A549 (cell line): ENCODE results near the gene DEPDC5. TPM values are rescaled to one million over a fixed set of nuclear protein-coding genes. Genes with fewer than 3 reads are reported as not detected.

Experiments
- ATAC-seq, 2 experiments: fragments of 200-7000 bp in 1 of 2; fragments of >200 bp in 1 of 2; cut with Nextera tagmentation in 1 of 2; cut with Tn5 transposase in 1 of 2; 3 replicates each; pipeline versions ENCODE4 v1.8.0 to v1.9.1; 2018 to 2020; ENCODE audit warnings: mild to moderate bottlenecking in 1 of 2, moderate library complexity in 1 of 2
- CTCF ChIA-PET: fragments of 300-600 bp; sonication (Branson Sonifier 250); formaldehyde crosslinking; extraction: SDS; loops from one replicate; lab custom pipeline; 2021; ENCODE audit warnings: antibody characterized with exemption, inconsistent platforms; lab: Yijun Ruan, JAX
- POLR2A ChIA-PET: fragments of 350-600 bp; formaldehyde crosslinking; extraction: SDS; loops from one replicate; lab custom pipeline; 2021; ENCODE audit warnings: antibody characterized with exemption, inconsistent platforms; lab: Yijun Ruan, JAX
- DNase-seq, 2 experiments: peaks; one replicate each; pipeline versions ENCODE4 v3.0.0 to v3.0.0-alpha.2; 2011 to 2016; ENCODE audit warnings: low read depth in 1 of 2, low spot score in 1 of 2
- FAIRE-seq: peaks from 2 replicates; lab custom pipeline; 2011; peaks lifted over from hg19 to GRCh38; lab: Jason Lieb, UNC
- H3K27ac ChIP-seq, 2 experiments: fragments of >200 bp; sonication (Bioruptor Twin); formaldehyde crosslinking; 3 replicates each; pipeline ENCODE4 v1.5.1; 2016 to 2017
- H3K4me1 ChIP-seq: fragments of >200 bp; sonication (Bioruptor Twin); formaldehyde crosslinking; 3 replicates; pipeline ENCODE4 v1.6.1; 2016
- H3K4me2 ChIP-seq: fragments of >200 bp; sonication (Bioruptor Twin); formaldehyde crosslinking; 3 replicates; pipeline ENCODE4 v1.6.1; 2016
- H3K4me3 ChIP-seq: fragments of >200 bp; sonication (Bioruptor Twin); formaldehyde crosslinking; 3 replicates; pipeline ENCODE4 v1.5.1; 2016
- H3K9me3 ChIP-seq: fragments of >200 bp; sonication (Bioruptor Twin); formaldehyde crosslinking; 3 replicates; pipeline ENCODE4 v1.6.1; 2016
- BHLHE40 ChIP-seq: IDR thresholded peaks from 2 replicates; pipeline ENCODE4 v1.6.1; 2012; ENCODE audit warnings: low read depth, low read length, inconsistent platforms
- CBX2 ChIP-seq: fragments of 200-600 bp; sonication (generic); IDR thresholded peaks from 2 replicates; pipeline ENCODE4 v1.6.1; 2016; ENCODE audit warnings: low read depth, mild to moderate bottlenecking, borderline replicate concordance
- CBX8 ChIP-seq: fragments of 200-600 bp; sonication (generic); IDR thresholded peaks from 2 replicates; pipeline ENCODE4 v1.6.1; 2016
- CEBPB ChIP-seq, 2 experiments: fragments of >200 bp in 1 of 2; sonication (Bioruptor Twin) in 1 of 2; formaldehyde crosslinking in 1 of 2; IDR thresholded peaks; 2 replicates each; pipeline ENCODE4 v1.6.1; 2012 to 2016
- EP300 ChIP-seq, 2 experiments: fragments of >200 bp; sonication (Bioruptor Twin); formaldehyde crosslinking; IDR thresholded peaks; 2 replicates in 1 of 2; 3 replicates in 1 of 2; pipeline ENCODE4 v1.6.1; 2016 to 2017
- ESRRA ChIP-seq: fragments of 150-350 bp; IDR thresholded peaks from 2 replicates; pipeline ENCODE4 v1.6.1; 2014; ENCODE audit warnings: mild to moderate bottlenecking, low read length, borderline replicate concordance
- FOSL2 ChIP-seq, 2 experiments: fragments of 450-650 bp in 1 of 2; fragments of >200 bp in 1 of 2; sonication (Bioruptor Twin) in 1 of 2; formaldehyde crosslinking; IDR thresholded peaks; 2 replicates each; pipeline versions ENCODE4 v1.5.0 to v1.6.1; 2016 to 2020; ENCODE audit warnings: mild to moderate bottlenecking in 1 of 2, moderate library complexity in 1 of 2
- HEYL ChIP-seq: fragments of 250-450 bp; sonication (Bioruptor Pico); IDR thresholded peaks from 2 replicates; pipeline ENCODE4 v1.8.0; 2021; ENCODE audit warnings: mild to moderate bottlenecking, moderate library complexity
- HOXA7 ChIP-seq: fragments of 250-450 bp; sonication (Bioruptor Pico); IDR thresholded peaks from 2 replicates; pipeline ENCODE4 v1.5.0; 2020; ENCODE audit warnings: mild to moderate bottlenecking, moderate library complexity
- HOXB13 ChIP-seq: fragments of 250-450 bp; sonication (Bioruptor Pico); IDR thresholded peaks from 2 replicates; pipeline ENCODE4 v1.5.0; 2020; ENCODE audit warnings: low read depth, mild to moderate bottlenecking, moderate library complexity
- HOXB5 ChIP-seq: fragments of 250-450 bp; sonication (Bioruptor Pico); IDR thresholded peaks from 2 replicates; pipeline ENCODE4 v1.5.0; 2020; ENCODE audit warnings: mild to moderate bottlenecking, moderate library complexity
- JUN ChIP-seq, 2 experiments: fragments of >200 bp; sonication (Bioruptor Twin); formaldehyde crosslinking; IDR thresholded peaks; 2 replicates in 1 of 2; 3 replicates in 1 of 2; pipeline ENCODE4 v1.6.1; 2016 to 2017
- KDM1A ChIP-seq: fragments of 200-600 bp; sonication (generic); IDR thresholded peaks from 2 replicates; pipeline ENCODE4 v1.6.1; 2016; ENCODE audit warnings: low read depth, mild to moderate bottlenecking
- MAFK ChIP-seq: fragments of 450-650 bp; IDR thresholded peaks from 2 replicates; pipeline ENCODE4 v1.6.1; 2014; ENCODE audit not compliant: partially characterized antibody
- MYC ChIP-seq: IDR thresholded peaks from 2 replicates; pipeline ENCODE4 v1.6.1; 2012; ENCODE audit warnings: mild to moderate bottlenecking, inconsistent platforms, low read length, improper control_type of control experiment, borderline replicate concordance
- NFE2L2 ChIP-seq: fragments of 150-350 bp; conservative IDR thresholded peaks from 2 replicates; pipeline ENCODE4 v1.6.1; 2014; ENCODE audit warnings: low read length
- POLR2A ChIP-seq: IDR thresholded peaks from 2 replicates; pipeline ENCODE4 v1.6.1; 2012; ENCODE audit warnings: mild to moderate bottlenecking, low read length
- POLR2AphosphoS2 ChIP-seq: conservative IDR thresholded peaks from 2 replicates; pipeline ENCODE4 v1.6.1; 2012; ENCODE audit warnings: low read length, improper control_type of control experiment, inconsistent platforms
- RAD21 ChIP-seq, 2 experiments: fragments of >200 bp in 1 of 2; sonication (Bioruptor Twin) in 1 of 2; formaldehyde crosslinking in 1 of 2; IDR thresholded peaks in 1 of 2; conservative IDR thresholded peaks in 1 of 2; 2 replicates in 1 of 2; 3 replicates in 1 of 2; pipeline ENCODE4 v1.6.1; 2012 to 2018; ENCODE audit warnings: inconsistent platforms in 1 of 2
- RCOR1 ChIP-seq: fragments of 150-350 bp; IDR thresholded peaks from 2 replicates; pipeline ENCODE4 v1.6.1; 2014; ENCODE audit warnings: antibody characterized with exemption, low read length, low read depth
- SMC3 ChIP-seq: fragments of >200 bp; sonication (Bioruptor Twin); formaldehyde crosslinking; IDR thresholded peaks from 3 replicates; pipeline ENCODE4 v1.6.1; 2018; ENCODE audit warnings: inconsistent platforms
- SREBF2 ChIP-seq: fragments of 450-650 bp; IDR thresholded peaks from 2 replicates; pipeline ENCODE4 v1.6.1; 2014; ENCODE audit warnings: mild to moderate bottlenecking, moderate library complexity
- TFCP2L1 ChIP-seq: fragments of 250-450 bp; sonication (Bioruptor Pico); IDR thresholded peaks from 2 replicates; pipeline ENCODE4 v1.5.0; 2021; ENCODE audit warnings: mild to moderate bottlenecking
- ZFP36 ChIP-seq: fragments of 450-650 bp; IDR thresholded peaks from 2 replicates; pipeline ENCODE4 v1.6.1; 2014; ENCODE audit warnings: borderline replicate concordance; ENCODE audit not compliant: partially characterized antibody
- WGBS: methylation state at CpG from one replicate; pipeline ENCODE4 v1.1.6; 2017; ENCODE audit errors: missing lambda C conversion rate; 5-methylcytosine and 5-hydroxymethylcytosine counted together
- polyA plus RNA-seq, 4 experiments: library from polyadenylated mRNA; depleted of rRNA in 3 of 4; stranded (reverse); fragments of >200 nt; fragmentation: RNase III in 1 of 4; extraction: RNeasy Plus Mini Kit Qiagen cat#74134 plus additional on column Dnase treatment in 1 of 4; gene quantifications; 2 replicates in 3 of 4; 3 replicates in 1 of 4; pipeline ENCODE4 v1.2.3, GENCODE V29; 2011 to 2017
- TF ChIP-seq, protein P1 (sequence below): IDR thresholded peaks from 2 replicates; pipeline ENCODE4 v1.6.1; 2012
- TF ChIP-seq, protein P2 (sequence below): fragments of 250-450 bp; sonication (Bioruptor Pico); IDR thresholded peaks from 2 replicates; pipeline ENCODE4 v1.5.0; 2020; ENCODE audit warnings: low read depth, mild to moderate bottlenecking, moderate library complexity
- TF ChIP-seq, protein P3 (sequence below): fragments of >200 bp; sonication (Bioruptor Twin); formaldehyde crosslinking; IDR thresholded peaks from 2 replicates; pipeline ENCODE4 v1.6.1; 2016
- TF ChIP-seq, protein P4 (sequence below): IDR thresholded peaks from 2 replicates; pipeline ENCODE4 v1.6.1; 2012; ENCODE audit warnings: low read depth, borderline replicate concordance
- TF ChIP-seq, protein P5 (sequence below): fragments of >200 bp; sonication (Bioruptor Twin); formaldehyde crosslinking; IDR thresholded peaks from 3 replicates; pipeline ENCODE4 v1.6.1; 2016
- TF ChIP-seq, protein P6 (sequence below): fragments of 450-650 bp; IDR thresholded peaks from 2 replicates; pipeline ENCODE4 v1.6.1; 2014; ENCODE audit warnings: antibody characterized with exemption

Gene DEPDC5
- polyA plus RNA-seq, 2 of the 4 experiments (the other 2 are of a cell fraction), result 4.4 to 10.1 TPM

DNA sequence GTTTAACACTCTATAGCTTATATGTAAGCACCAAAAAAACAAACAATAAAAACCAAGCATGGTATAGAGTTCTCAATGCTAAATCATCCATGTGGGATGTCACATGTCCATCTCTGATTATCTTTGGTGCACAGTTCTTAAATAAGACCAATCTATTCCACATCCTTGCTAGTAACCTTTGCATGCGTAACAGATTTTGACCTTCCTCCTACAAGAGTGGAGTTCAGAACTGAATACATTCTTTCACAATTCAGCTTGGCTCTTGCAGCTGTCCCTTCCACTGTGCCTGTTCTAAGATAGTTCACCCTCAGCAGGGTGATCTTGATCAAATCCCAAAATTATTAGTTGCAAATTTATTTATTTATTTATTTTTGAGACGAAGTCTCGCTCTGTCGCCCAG lies 25.0 kb upstream of the DEPDC5 start:
- no peak overlapping the region for H3K4me2 ChIP-seq
- 94% methylated on average over 4 of the region's 4 CpGs for whole genome bisulfite sequencing
- TF ChIP-seq HOXB13 (CRISPR knock-in tag) (no peak), BHLHE40 (no peak), NFE2L2 (no peak), SMC3 (no peak), RAD21 (conservative IDR thresholded peaks at IDR 0.05 in 1 of 2, IDR thresholded peaks at IDR 0.05 in 1 of 2) (no peak), POLR2AphosphoS2 (no peak), MYC (no peak), SREBF2 (no peak), HEYL (CRISPR knock-in tag) (no peak), FOSL2 (IDR thresholded peaks at IDR 0.05) (no peak), FOSL2 (CRISPR knock-in tag; IDR thresholded peaks at IDR 0.05) (no peak), MAFK (no peak), ZFP36 (no peak), ESRRA (no peak)
- TF ChIP-seq, protein P1, sequence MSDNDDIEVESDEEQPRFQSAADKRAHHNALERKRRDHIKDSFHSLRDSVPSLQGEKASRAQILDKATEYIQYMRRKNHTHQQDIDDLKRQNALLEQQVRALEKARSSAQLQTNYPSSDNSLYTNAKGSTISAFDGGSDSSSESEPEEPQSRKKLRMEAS, result no peak
- TF ChIP-seq, protein P2, sequence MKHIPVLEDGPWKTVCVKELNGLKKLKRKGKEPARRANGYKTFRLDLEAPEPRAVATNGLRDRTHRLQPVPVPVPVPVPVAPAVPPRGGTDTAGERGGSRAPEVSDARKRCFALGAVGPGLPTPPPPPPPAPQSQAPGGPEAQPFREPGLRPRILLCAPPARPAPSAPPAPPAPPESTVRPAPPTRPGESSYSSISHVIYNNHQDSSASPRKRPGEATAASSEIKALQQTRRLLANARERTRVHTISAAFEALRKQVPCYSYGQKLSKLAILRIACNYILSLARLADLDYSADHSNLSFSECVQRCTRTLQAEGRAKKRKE (CRISPR knock-in tag), result no peak
- TF ChIP-seq, protein P3, sequence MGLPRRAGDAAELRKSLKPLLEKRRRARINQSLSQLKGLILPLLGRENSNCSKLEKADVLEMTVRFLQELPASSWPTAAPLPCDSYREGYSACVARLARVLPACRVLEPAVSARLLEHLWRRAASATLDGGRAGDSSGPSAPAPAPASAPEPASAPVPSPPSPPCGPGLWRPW, result no peak
- 0 out of 3 replicates have a peak, but pooled peaks cover 4% of the 10 kb centered on the region for H3K4me1 ChIP-seq
- CTCF ChIA-PET, result interaction anchor here (0.6 kb wide), 1 partner anchor 21 kb away, joined by 3 read pairs; no protein-coding TSS in a partner anchor
- POLR2A ChIA-PET, result no interaction called here
- no peak for ATAC-seq
- DNase-seq, result no peak
- H3K4me3 ChIP-seq, result no peak overlapping the region
- no peaks in the 10 kb centered on the region for H3K9me3 ChIP-seq
- no peak overlapping the region for H3K27ac ChIP-seq
- FAIRE-seq, result no peak

DNA sequence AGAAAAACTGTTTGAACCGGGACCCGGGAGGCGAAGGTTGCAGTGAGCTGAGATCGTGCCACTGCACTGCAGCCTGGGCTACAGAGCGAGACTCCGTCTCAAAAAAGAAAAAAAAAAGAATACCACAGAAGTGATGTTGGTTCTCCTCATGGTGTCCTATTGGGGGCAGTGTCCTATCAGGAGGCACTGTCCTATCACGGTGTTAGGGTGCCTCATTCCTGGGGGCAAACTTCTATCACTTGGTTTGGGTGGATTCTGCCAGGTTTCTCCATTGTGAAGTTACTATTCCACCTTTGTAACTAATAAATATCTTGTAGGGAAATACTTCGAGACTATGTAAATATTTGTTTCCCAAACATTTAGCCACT lies 23.5 kb upstream of the DEPDC5 start:
- no peak overlapping the region for H3K4me3 ChIP-seq

DNA sequence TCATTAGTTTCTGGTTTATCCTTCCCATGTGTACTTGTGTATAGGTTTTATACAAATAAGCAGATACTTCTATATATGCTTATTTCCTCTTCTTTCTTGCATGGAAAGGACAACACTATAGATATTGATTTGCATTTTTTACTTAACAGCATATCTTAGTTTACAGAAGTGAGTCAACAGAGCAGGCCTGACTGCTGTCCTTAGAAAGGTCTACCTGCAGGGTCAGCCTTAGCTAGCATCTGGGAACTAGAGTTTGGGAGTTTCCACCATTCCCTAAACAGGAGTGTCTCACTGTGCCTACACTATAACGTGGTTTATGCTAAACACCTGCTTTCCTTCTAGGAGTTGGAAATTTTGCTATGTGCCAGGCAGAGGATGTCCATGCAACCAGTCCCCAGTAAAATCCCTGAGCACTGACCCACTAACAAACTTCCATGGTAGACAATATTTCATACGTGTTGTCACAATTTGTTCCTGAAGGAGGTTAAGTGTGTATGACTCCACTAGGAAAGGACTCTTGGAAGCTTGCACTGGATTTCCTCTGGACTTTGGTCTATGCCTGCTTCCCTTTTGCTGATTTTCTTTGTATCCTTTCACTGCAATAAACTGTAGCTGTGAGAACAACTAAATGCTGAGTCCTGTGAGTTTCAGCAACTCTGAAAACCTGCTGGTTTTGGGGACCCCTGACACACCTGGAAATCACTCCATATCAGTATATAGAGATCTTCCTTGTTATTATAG lies 21.6 kb upstream of the DEPDC5 start:
- Histone ChIP-seq H3K4me2 (no peak overlapping the region), H3K27ac (no peak overlapping the region), H3K9me3 (no peaks in the 10 kb centered on the region), H3K4me1 (0 out of 3 replicates have a peak, but pooled peaks cover 4% of the 10 kb centered on the region), H3K4me3 (no peak overlapping the region)
- POLR2A ChIA-PET, result no interaction called here
- TF ChIP-seq, protein P4, sequence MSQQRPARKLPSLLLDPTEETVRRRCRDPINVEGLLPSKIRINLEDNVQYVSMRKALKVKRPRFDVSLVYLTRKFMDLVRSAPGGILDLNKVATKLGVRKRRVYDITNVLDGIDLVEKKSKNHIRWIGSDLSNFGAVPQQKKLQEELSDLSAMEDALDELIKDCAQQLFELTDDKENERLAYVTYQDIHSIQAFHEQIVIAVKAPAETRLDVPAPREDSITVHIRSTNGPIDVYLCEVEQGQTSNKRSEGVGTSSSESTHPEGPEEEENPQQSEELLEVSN, result no peak
- TF ChIP-seq CBX2, result no peak
- TF ChIP-seq, protein P5, sequence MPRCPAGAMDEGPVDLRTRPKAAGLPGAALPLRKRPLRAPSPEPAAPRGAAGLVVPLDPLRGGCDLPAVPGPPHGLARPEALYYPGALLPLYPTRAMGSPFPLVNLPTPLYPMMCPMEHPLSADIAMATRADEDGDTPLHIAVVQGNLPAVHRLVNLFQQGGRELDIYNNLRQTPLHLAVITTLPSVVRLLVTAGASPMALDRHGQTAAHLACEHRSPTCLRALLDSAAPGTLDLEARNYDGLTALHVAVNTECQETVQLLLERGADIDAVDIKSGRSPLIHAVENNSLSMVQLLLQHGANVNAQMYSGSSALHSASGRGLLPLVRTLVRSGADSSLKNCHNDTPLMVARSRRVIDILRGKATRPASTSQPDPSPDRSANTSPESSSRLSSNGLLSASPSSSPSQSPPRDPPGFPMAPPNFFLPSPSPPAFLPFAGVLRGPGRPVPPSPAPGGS, result no peak
- TF ChIP-seq CBX8, result no peak
- no peak for TF ChIP-seq EP300 (IDR thresholded peaks at IDR 0.05)
- no peak for TF ChIP-seq SMC3
- TF ChIP-seq TFCP2L1 (CRISPR knock-in tag), result no peak
- no peak for TF ChIP-seq ZFP36
- TF ChIP-seq HOXB5 (CRISPR knock-in tag), result no peak
- TF ChIP-seq POLR2A, result no peak
- no peak for TF ChIP-seq NFE2L2
- TF ChIP-seq, protein P6, sequence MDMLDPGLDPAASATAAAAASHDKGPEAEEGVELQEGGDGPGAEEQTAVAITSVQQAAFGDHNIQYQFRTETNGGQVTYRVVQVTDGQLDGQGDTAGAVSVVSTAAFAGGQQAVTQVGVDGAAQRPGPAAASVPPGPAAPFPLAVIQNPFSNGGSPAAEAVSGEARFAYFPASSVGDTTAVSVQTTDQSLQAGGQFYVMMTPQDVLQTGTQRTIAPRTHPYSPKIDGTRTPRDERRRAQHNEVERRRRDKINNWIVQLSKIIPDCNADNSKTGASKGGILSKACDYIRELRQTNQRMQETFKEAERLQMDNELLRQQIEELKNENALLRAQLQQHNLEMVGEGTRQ, result no peak
- no peak for TF ChIP-seq CEBPB (IDR thresholded peaks at IDR 0.05)
- TF ChIP-seq MYC, result no peak
- no peak for TF ChIP-seq KDM1A
- FAIRE-seq (no peak), DNase-seq (no peak), ATAC-seq (no peak)
- WGBS, result 53% methylated on average over 2 of the region's 2 CpGs
- CTCF ChIA-PET, result interaction anchor here (0.6 to 0.8 kb wide), 2 partner anchors 61 to 408 kb away, joined by 3 read pairs; no protein-coding TSS in a partner anchor

More for the DNA sequence above, 23.5 kb upstream of the DEPDC5 start:
- Histone ChIP-seq H3K27ac (no peak overlapping the region), H3K4me1 (0 out of 3 replicates have a peak, but pooled peaks cover 4% of the 10 kb centered on the region), H3K4me2 (no peak overlapping the region), H3K9me3 (no peaks in the 10 kb centered on the region)
- ATAC-seq (peak; percentile 61 to 64; a peak in 5 of 6 replicates), DNase-seq (no peak), FAIRE-seq (no peak)
- 80% methylated on average over 8 of the region's 8 CpGs for WGBS
- ChIA-PET CTCF (interaction anchor here (0.5 to 1.0 kb wide), 4 partner anchors 9 to 37 kb away, joined by 3 to 4 read pairs (median 4); no protein-coding TSS in a partner anchor), POLR2A (no interaction called here)
- TF ChIP-seq JUN (IDR thresholded peaks at IDR 0.05), result no peak
- TF ChIP-seq HOXA7 (CRISPR knock-in tag), result no peak
- TF ChIP-seq RCOR1, result no peak
- no peak for TF ChIP-seq NFE2L2
